ENCODE results near the gene PATE3. TPM values are rescaled to one million over a fixed set of nuclear protein-coding genes. Genes with fewer than 3 reads are reported as not detected.

Gene PATE3
- polyA plus RNA-seq, 3 donors, result 0.13 TPM; not detected in 2

DNA sequence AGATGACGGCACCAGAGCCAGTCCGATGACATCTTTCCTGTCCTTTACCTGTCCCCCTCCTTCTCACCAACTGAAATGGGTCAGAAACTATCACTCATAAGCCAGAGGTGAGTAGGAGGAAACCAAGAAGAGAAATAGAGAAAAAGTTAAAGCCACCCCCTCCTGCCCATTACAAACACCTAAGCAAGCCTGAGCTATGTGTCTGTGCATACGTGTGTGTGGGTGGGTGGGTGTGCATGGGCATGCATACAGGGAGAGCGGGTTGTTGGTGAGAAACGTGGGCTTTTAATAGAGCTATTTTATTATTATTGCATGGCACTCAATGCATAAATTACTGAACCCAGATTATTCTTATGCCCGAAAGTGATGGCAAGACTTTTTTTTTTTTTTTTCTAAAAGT lies 47.8 kb downstream of the PATE3 start:
- DNase-seq, result no peak

Other genes starting within 250 kb of the PATE3 start
- 100 to 1,000 TPM; 103 to 131 (median 128) TPM for gene EI24, start 218.7 kb upstream of the PATE3 start, polyA plus RNA-seq (ENCODE audit: insufficient read length in 3 of 3)
- gene STT3A, start 195.3 kb upstream of the PATE3 start, polyA plus RNA-seq (ENCODE audit: insufficient read length in 3 of 3), result 100 to 1,000 TPM; 184 to 217 (median 205) TPM
- 10 to 100 TPM; 26.8 to 29.7 (median 28.5) TPM for gene CHEK1, start 163.0 kb upstream of the PATE3 start, polyA plus RNA-seq (ENCODE audit: insufficient read length in 3 of 3)
- gene ACRV1, start 107.3 kb upstream of the PATE3 start, polyA plus RNA-seq (ENCODE audit: insufficient read length in 3 of 3), result 1 to 10 TPM in 1 of 3 donors, under 1 TPM in 2; 0.53 to 1.0 (median 0.80) TPM
- gene PATE1, start 41.8 kb upstream of the PATE3 start, polyA plus RNA-seq (ENCODE audit: insufficient read length in 3 of 3), result not detected
- gene PATE2, start 9.3 kb upstream of the PATE3 start, polyA plus RNA-seq (ENCODE audit: insufficient read length in 3 of 3), result not detected
- under 1 TPM in 1 of 3 donors, not detected in 2; 0.31 TPM for gene PATE4, start 45.2 kb downstream of the PATE3 start, polyA plus RNA-seq (ENCODE audit: insufficient read length in 3 of 3)
- 10 to 100 TPM; 10.5 to 12.4 (median 11.4) TPM for gene HYLS1, start 99.5 kb downstream of the PATE3 start, polyA plus RNA-seq (ENCODE audit: insufficient read length in 3 of 3)
- gene PUS3, start 115.1 kb downstream of the PATE3 start, polyA plus RNA-seq (ENCODE audit: insufficient read length in 3 of 3), result 10 to 100 TPM; 15.5 to 19.9 (median 17.1) TPM
- 1 to 10 TPM; 4.7 to 5.5 (median 4.8) TPM for gene DDX25, start 116.4 kb downstream of the PATE3 start, polyA plus RNA-seq (ENCODE audit: insufficient read length in 3 of 3)
- gene VSIG10L2, start 157.9 kb downstream of the PATE3 start, polyA plus RNA-seq (ENCODE audit: insufficient read length in 3 of 3), result under 1 TPM in 1 of 3 donors, not detected in 2; 0.06 TPM

Data from renal pelvis (tissue), 4 donors.